GM12891 (cell line): ENCODE measurements around the gene LRP1B.

Source experiments
- PAX5 ChIP-seq: IDR thresholded peaks from 2 replicates; pipeline ENCODE4 v1.6.1; 2011; ENCODE audit warnings: low read length, moderate library complexity, mild to moderate bottlenecking; ENCODE audit not compliant: insufficient read depth, severe bottlenecking
- POLR2A ChIP-seq: IDR thresholded peaks from 2 replicates; pipeline ENCODE4 v1.6.1; 2011; ENCODE audit warnings: low read depth, low read length, control low read depth
- POLR2AphosphoS5 ChIP-seq: IDR thresholded peaks from 2 replicates; pipeline ENCODE4 v1.6.1; 2011; ENCODE audit warnings: low read depth, low read length, control low read depth
- SPI1 ChIP-seq: IDR thresholded peaks from 2 replicates; pipeline ENCODE4 v1.6.1; 2011; ENCODE audit warnings: low read depth, low read length, control low read depth
- TAF1 ChIP-seq: IDR thresholded peaks from 2 replicates; pipeline ENCODE4 v1.6.1; 2011; ENCODE audit warnings: low read depth, low read length, control low read depth

DNA sequence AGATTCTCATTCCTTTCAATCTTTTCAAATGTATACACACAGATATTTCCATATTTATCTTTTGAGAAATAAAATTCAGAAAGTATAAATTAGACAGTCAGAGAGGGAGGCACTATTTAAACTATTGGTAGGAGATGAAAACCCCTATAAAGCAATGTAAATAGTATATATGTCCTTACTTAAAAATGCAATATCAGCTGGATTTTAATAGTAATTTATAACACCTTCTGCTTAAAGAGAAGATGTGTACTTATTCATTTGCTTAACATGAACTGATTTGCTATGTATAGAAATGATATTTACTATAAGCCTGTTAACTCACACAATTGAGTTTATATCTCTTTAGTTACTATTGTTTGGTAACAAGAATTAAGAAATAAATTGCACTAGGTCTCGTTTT is 163.3 kb downstream of the LRP1B start:
- TF ChIP-seq POLR2A: no peak
- TF ChIP-seq POLR2AphosphoS5: no peak
- TF ChIP-seq TAF1: no peak
- no peak for TF ChIP-seq SPI1
- no peak for TF ChIP-seq PAX5
